BJ (cell line): ENCODE results near the gene CAND2. TPM values are rescaled to one million over a fixed set of nuclear protein-coding genes. Genes with fewer than 3 reads are reported as not detected.
A peak's percentile ranks its signal among the peaks of the same experiment; 100 is the strongest.

Source experiments
- CTCF ChIA-PET: fragments of 350-600 bp; formaldehyde crosslinking; extraction: SDS; loops from one replicate; lab custom pipeline; 2021; ENCODE audit warnings: antibody characterized with exemption, inconsistent platforms; lab: Yijun Ruan, JAX
- POLR2A ChIA-PET: fragments of 300-600 bp; sonication (Branson Sonifier 250); formaldehyde crosslinking; extraction: SDS; loops from one replicate; lab custom pipeline; 2021; ENCODE audit warnings: antibody characterized with exemption; lab: Charles Lee
- DNase-seq: peaks from one replicate; pipeline ENCODE4 v3.0.0-alpha.2; 2011; ENCODE audit warnings: low read depth
- H3K27me3 ChIP-seq: 2 replicates; pipeline ENCODE4 v1.6.0; 2011; ENCODE audit warnings: low read length; ENCODE audit not compliant: control insufficient read depth, insufficient read depth
- H3K36me3 ChIP-seq: 2 replicates; pipeline ENCODE4 v1.5.1; 2011; ENCODE audit warnings: low read length; ENCODE audit not compliant: control insufficient read depth, insufficient read depth
- H3K4me3 ChIP-seq: 2 replicates; pipeline ENCODE4 v1.5.1; 2011; ENCODE audit warnings: low read depth, mild to moderate bottlenecking, control low read depth, low read length
- polyA plus RNA-seq: library from polyadenylated mRNA; depleted of rRNA; stranded (reverse); fragments of >200 nt; gene quantifications from 2 replicates; pipeline ENCODE4 v1.2.3, GENCODE V29; 2011
- TF ChIP-seq, protein P1 (sequence below): IDR thresholded peaks from 2 replicates; pipeline ENCODE4 v1.5.1; 2011; ENCODE audit warnings: low read depth, mild to moderate bottlenecking, control low read depth, inconsistent platforms, low read length, moderate library complexity; ENCODE audit not compliant: insufficient read depth

The CAND2 gene
- polyA plus RNA-seq, 1 experiment, result 2.3 TPM

DNA sequence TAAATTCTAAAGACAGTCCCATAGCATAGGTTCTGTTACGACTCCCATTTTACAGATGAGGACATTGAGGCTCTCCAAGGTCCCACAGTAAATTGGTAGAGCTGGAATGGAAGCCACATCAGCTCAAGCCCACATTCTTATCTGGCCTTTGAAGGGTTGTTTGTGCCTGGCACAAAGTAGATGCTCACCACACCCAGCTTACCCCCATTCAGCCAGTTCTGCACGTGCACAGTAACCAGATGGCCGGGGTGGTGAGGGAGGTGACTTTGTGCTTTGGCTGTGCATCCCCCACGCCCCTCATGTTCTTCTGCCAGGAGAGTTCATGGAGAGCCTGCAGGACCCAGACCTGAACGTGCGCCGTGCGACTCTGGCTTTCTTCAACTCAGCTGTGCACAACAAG, 28.7 kb downstream of the CAND2 start:
- CTCF ChIA-PET, result interaction anchor here (3.6 kb wide), 1 partner anchor 14 kb away, joined by 17 read pairs; no protein-coding TSS in a partner anchor
- Histone ChIP-seq H3K4me3 (no peak overlapping the region), H3K27me3 (no peaks in the 10 kb centered on the region), H3K36me3 (no peaks in the 10 kb centered on the region; the same call in 1 of the 2 replicates)
- no peak for DNase-seq
- TF ChIP-seq, protein P1, sequence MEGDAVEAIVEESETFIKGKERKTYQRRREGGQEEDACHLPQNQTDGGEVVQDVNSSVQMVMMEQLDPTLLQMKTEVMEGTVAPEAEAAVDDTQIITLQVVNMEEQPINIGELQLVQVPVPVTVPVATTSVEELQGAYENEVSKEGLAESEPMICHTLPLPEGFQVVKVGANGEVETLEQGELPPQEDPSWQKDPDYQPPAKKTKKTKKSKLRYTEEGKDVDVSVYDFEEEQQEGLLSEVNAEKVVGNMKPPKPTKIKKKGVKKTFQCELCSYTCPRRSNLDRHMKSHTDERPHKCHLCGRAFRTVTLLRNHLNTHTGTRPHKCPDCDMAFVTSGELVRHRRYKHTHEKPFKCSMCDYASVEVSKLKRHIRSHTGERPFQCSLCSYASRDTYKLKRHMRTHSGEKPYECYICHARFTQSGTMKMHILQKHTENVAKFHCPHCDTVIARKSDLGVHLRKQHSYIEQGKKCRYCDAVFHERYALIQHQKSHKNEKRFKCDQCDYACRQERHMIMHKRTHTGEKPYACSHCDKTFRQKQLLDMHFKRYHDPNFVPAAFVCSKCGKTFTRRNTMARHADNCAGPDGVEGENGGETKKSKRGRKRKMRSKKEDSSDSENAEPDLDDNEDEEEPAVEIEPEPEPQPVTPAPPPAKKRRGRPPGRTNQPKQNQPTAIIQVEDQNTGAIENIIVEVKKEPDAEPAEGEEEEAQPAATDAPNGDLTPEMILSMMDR, result no peak
- POLR2A ChIA-PET, result no interaction called here

DNA sequence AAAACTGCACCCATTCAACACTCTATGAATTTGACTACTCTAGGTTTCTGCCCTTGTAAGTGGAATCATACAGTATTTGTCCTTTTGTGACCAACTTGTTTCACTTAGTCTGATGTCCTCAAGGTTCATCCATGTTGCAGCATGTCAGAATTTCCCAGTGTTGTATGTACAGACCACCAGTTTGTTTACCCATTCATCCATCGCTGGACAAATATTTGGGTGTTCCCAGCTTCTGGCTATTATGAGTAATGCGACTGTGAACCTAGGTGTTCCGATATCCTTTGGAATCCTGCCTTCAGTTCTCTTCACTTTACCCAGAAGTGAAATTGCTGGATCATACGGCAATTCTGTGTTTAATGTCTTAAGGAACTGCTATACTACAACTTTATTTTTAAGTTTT, 32.3 kb downstream of the CAND2 start:
- H3K36me3 ChIP-seq, result peaks cover 15% of the 10 kb centered on the region
- POLR2A ChIA-PET, result no interaction called here
- CTCF ChIA-PET, result interaction anchor here (1.7 to 5.2 kb wide), 2 partner anchors 13 to 18 kb away, joined by 5 to 36 read pairs; partner anchors contain the start of gene RPL32
- no peak for DNase-seq
- TF ChIP-seq, protein P1, result no peak
- no peaks in the 10 kb centered on the region for H3K27me3 ChIP-seq
- no peak overlapping the region for H3K4me3 ChIP-seq

DNA sequence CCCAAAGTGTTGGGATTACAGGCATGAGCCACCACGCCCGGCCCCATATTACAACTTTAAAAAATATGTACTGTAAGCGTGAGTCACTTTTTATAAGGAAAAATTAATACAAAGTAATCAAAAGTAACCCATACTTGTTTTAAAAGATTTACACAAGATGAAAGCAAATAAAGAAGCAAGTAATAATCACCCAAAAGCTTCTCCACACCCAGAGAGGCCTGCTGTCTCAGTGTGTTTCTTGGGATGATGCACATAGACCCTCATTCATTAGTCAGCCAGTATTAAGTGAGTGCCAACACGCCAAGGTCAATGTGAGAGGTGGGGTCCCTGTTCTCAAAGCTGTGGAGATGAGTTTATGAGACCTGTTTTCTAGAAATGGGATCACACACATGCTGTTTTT, 32.9 kb downstream of the CAND2 start:
- CTCF ChIA-PET, result interaction anchor here (1.7 to 6.6 kb wide), 3 partner anchors 9 to 19 kb away, joined by 5 to 36 read pairs (median 36); partner anchors contain the start of gene RPL32
- POLR2A ChIA-PET, result no interaction called here
- TF ChIP-seq, protein P1, result no peak
- no peak for DNase-seq
- no peaks in the 10 kb centered on the region for H3K27me3 ChIP-seq
- peaks cover 18% of the 10 kb centered on the region for H3K36me3 ChIP-seq
- H3K4me3 ChIP-seq, result no peak overlapping the region

DNA sequence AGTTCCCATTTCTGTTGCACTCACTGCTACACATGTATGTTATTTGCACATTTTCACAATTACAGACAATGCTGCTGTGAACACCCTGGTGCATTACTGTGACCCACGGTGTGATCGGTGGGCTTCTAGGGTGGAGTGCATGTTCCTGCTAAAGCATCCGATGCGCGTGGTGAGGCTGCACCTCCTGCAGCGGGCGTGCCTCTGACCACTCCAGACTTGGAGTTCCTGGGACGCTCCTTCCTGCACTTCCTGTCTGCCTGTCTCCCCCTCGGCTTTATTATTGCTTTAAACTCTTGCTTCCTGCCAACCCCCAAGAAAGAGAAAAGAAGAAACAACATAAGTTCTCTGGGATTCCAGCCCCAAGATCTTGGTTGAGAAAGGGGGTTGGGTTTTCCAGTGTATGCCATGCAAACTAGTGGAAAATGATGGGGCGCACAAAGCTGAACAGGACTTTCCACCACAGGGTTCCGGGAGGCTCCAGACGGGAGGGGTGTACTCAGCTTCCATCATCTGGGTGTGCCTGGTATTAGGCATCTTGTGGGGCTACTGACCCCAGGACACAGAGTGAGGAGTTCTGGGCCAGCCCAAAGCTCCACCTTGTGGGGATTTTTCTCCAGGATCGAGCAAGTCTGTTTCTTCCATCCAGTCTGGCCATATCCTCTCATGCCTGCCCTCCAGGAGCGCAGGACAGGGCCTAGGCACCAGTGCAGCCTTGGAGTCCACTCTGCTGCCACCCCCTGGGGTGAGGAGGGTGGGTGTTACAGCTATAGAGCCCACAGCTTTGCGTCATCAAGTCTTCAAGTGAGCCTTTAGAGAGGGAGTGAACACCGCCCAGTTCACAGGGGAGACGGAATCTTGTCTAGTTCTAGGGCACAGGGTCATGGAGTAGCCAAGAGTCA, 33.7 kb downstream of the CAND2 start:
- H3K27me3 ChIP-seq, result no peaks in the 10 kb centered on the region
- H3K4me3 ChIP-seq, result no peak overlapping the region
- peaks cover 19% of the 10 kb centered on the region for H3K36me3 ChIP-seq
- ChIA-PET CTCF (interaction anchor here (0.6 to 6.6 kb wide), 10 partner anchors 9 to 1485 kb away, joined by 3 to 36 read pairs (median 4); partner anchors contain the start of gene RPL32), POLR2A (no interaction called here)
- TF ChIP-seq, protein P1, result peak; percentile 18; the same call in 1 of the 2 replicates
- DNase-seq, result no peak

DNA sequence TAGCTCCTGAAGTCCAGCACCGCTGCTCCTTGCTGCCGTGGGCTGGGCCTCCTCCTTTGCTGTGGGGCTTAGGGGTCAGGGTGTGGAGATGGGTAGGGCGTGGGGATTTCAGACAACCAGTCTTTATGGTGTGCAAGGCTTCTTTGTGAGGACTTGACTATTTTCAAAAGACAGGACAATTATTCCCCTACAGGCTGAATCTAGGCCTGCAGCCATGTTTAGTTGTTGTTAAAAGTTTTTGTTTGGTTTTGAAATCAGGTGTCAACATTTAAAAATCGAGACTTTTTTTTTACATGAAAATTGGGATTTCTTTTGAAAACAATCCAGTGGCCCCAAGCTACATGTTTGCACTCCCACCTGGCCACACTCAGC, 34.3 kb downstream of the CAND2 start:
- Histone ChIP-seq H3K27me3 (no peaks in the 10 kb centered on the region), H3K36me3 (peaks cover 23% of the 10 kb centered on the region), H3K4me3 (no peak overlapping the region)
- ChIA-PET CTCF (interaction anchor here (0.9 to 6.6 kb wide), 7 partner anchors 10 to 122 kb away, joined by 3 to 36 read pairs (median 5); partner anchors contain the start of gene RPL32), POLR2A (no interaction called here)
- TF ChIP-seq, protein P1, result no peak; the same call in none of the 2 replicates
- no peak for DNase-seq
